Measurements from ENCODE around the gene SLC22A7. TPM values are rescaled to one million over a fixed set of nuclear protein-coding genes. Genes with fewer than 3 reads are reported as not detected.
"Not testable (repeated sequence)": the region's sequence is repeated elsewhere in the genome, so short reads cannot be mapped to it uniquely, and the experiment has no call there.

SLC22A7 gene
- total and polyA plus RNA-seq, 3 donors from 2014 or later, result not detected

DNA sequence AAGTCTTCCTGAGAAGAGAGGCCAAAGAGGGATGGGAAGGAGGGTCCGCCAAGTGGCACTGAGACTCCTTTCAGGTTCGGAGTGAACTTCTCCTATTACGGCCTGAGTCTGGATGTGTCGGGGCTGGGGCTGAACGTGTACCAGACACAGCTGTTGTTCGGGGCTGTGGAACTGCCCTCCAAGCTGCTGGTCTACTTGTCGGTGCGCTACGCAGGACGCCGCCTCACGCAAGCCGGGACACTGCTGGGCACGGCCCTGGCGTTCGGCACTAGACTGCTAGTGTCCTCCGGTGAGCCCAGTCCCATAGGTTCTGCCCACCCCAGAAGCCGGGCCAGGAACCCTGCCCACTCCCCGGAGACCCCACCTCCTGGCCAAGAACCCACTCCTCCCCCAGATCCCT, 4.1 kb downstream of the SLC22A7 start:
- intact Hi-C loops (cut with DNase I; ENCODE audit: low total_unique reads), result no loop called here
- Histone ChIP-seq H3K27me3 (no peaks in the 10 kb centered on the region), H3K4me1 (no peaks in the 10 kb centered on the region), H3K4me3 (no peak overlapping the region), H3K9me3 (no peaks in the 10 kb centered on the region), H3K27ac (no peak overlapping the region), H3K36me3 (ENCODE audit: low read depth, missing control alignments) (no peaks in the 10 kb centered on the region)
- DNase-seq, result no peak
- WGBS, 2 donors, result 81 to 89% methylated on average over 3 to 19 of the region's 19 CpGs
- TF ChIP-seq, protein P1, sequence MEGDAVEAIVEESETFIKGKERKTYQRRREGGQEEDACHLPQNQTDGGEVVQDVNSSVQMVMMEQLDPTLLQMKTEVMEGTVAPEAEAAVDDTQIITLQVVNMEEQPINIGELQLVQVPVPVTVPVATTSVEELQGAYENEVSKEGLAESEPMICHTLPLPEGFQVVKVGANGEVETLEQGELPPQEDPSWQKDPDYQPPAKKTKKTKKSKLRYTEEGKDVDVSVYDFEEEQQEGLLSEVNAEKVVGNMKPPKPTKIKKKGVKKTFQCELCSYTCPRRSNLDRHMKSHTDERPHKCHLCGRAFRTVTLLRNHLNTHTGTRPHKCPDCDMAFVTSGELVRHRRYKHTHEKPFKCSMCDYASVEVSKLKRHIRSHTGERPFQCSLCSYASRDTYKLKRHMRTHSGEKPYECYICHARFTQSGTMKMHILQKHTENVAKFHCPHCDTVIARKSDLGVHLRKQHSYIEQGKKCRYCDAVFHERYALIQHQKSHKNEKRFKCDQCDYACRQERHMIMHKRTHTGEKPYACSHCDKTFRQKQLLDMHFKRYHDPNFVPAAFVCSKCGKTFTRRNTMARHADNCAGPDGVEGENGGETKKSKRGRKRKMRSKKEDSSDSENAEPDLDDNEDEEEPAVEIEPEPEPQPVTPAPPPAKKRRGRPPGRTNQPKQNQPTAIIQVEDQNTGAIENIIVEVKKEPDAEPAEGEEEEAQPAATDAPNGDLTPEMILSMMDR (IDR thresholded peaks at IDR 0.05), result no peak
- TF ChIP-seq POLR2A (IDR thresholded peaks at IDR 0.05), result no peak

DNA sequence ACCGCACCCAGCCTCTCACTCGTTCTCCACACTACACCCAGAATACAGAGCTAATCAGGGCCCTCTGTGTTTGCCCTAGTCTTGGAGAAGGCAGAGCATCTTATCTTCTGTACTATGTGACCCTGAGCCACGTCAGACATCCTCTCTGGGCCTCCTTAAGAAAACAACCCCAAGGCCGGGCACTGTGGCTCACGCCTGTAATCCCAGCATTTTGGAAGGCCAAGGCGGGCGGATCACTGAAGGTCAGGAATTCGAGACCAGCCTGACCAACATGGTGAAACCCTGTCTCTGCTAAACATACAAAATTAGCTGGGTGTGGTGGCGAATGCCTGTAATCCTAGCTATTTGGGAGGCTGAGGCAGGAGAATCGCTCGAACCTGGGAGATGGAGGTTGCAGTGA, 4.9 kb downstream of the SLC22A7 start:
- intact Hi-C loops (cut with DNase I; ENCODE audit: low total_unique reads); H3K4me1 ChIP-seq; H3K9me3 ChIP-seq; H3K4me3 ChIP-seq; H3K36me3 ChIP-seq (ENCODE audit: low read depth, missing control alignments); H3K27me3 ChIP-seq; H3K27ac ChIP-seq; DNase-seq: not testable (repeated sequence)
- WGBS, 2 donors, result 63 to 72% methylated on average over 11 of the region's 11 CpGs

DNA sequence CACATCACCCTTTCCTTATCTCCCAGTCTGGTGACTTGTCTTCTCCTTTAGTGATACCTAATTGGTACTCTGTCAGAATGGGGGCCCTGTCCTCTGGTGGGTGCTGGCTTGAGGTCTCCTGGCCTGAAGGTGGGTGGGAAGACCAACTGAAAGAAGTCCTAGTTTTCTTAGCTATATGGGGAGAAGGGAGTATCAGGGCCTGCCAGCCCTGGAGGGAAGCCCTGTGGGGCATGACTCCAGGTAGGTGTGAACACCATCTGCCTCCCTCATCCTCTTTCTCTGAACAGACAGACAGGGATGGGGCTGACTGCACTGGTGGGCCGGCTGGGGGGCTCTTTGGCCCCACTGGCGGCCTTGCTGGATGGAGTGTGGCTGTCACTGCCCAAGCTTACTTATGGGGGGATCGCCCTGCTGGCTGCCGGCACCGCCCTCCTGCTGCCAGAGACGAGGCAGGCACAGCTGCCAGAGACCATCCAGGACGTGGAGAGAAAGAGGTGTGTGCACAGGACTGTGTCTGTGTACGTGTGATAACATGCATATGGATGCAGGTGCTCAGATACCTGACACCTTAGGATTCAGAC, 5.8 kb downstream of the SLC22A7 start:
- H3K4me3 ChIP-seq, result no peak overlapping the region
- no peak for DNase-seq
- intact Hi-C loops (cut with DNase I; ENCODE audit: low total_unique reads), result no loop called here
- no peaks in the 10 kb centered on the region for H3K9me3 ChIP-seq
- H3K27ac ChIP-seq, result no peak overlapping the region
- no peak for TF ChIP-seq POLR2A (IDR thresholded peaks at IDR 0.05)
- TF ChIP-seq, protein P1 (IDR thresholded peaks at IDR 0.05), result no peak
- 76 to 87% methylated on average over 2 to 8 of the region's 8 CpGs for WGBS, 2 donors
- no peaks in the 10 kb centered on the region for H3K27me3 ChIP-seq
- no peaks in the 10 kb centered on the region for H3K36me3 ChIP-seq (ENCODE audit: low read depth, missing control alignments)
- peaks cover 12% of the 10 kb centered on the region for H3K4me1 ChIP-seq

DNA sequence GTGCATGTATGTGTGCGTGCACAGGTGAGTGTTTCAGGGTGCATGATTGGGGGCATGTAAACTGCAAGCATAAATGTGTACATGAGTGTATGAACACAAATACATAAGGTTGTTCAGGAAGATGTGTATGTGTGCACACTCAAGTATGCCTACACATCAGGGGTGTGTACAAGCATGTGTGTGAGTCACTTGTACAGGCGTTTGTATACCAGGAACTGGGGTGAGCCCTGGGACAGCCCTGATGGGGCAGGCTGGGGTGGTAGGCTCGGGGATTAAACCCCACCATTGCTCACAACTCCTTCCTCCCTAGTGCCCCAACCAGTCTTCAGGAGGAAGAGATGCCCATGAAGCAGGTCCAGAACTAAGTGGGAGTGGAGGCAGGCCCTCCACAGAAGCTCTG, 6.3 kb downstream of the SLC22A7 start:
- Histone ChIP-seq H3K4me3 (no peak overlapping the region), H3K9me3 (no peaks in the 10 kb centered on the region), H3K4me1 (peaks cover 13% of the 10 kb centered on the region), H3K36me3 (ENCODE audit: low read depth, missing control alignments) (no peaks in the 10 kb centered on the region), H3K27ac (no peak overlapping the region), H3K27me3 (no peaks in the 10 kb centered on the region)
- 72 to 93% methylated on average over 3 of the region's 3 CpGs for WGBS, 2 donors
- intact Hi-C loops (cut with DNase I; ENCODE audit: low total_unique reads), result no loop called here
- no peak for DNase-seq
- TF ChIP-seq POLR2A (IDR thresholded peaks at IDR 0.05), result no peak
- TF ChIP-seq, protein P1 (IDR thresholded peaks at IDR 0.05), result no peak

DNA sequence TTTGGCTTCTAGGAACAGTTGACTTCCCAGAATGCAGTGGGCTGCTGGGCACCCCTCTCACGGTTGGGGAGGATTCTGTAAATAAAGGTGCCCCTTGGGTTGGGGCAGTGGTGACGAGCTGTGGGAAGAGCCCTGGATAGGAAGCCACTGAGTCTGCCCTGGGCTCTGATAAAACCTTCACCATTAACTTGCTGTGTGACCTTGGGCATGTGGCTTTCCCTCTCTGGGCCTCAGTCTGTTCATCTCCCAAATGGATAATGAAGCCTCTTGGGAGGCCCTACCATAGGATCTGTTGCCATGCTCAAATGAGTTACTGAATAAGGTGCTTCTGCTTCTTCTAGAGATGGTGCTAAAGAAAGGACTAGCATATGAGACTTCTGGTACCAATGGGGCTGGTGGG, 6.8 kb downstream of the SLC22A7 start:
- Histone ChIP-seq H3K4me1 (peaks cover 13% of the 10 kb centered on the region), H3K9me3 (no peaks in the 10 kb centered on the region), H3K27me3 (no peaks in the 10 kb centered on the region), H3K4me3 (no peak overlapping the region), H3K36me3 (ENCODE audit: low read depth, missing control alignments) (no peaks in the 10 kb centered on the region), H3K27ac (no peak overlapping the region)
- no peak for TF ChIP-seq POLR2A (IDR thresholded peaks at IDR 0.05)
- TF ChIP-seq, protein P1 (IDR thresholded peaks at IDR 0.05), result no peak
- 86 to 92% methylated on average over 2 of the region's 2 CpGs for WGBS, 2 donors
- DNase-seq, result no peak
- intact Hi-C loops (cut with DNase I; ENCODE audit: low total_unique reads), result no loop called here

All from testis (tissue), 3 donors.